ENCODE data around the gene CCR1. TPM values are rescaled to one million over a fixed set of nuclear protein-coding genes. Genes with fewer than 3 reads are reported as not detected.

CCR1 gene
- total RNA-seq, 4 donors from 2014 or later: 4.0 to 25.2 (median 8.6) TPM

DNA sequence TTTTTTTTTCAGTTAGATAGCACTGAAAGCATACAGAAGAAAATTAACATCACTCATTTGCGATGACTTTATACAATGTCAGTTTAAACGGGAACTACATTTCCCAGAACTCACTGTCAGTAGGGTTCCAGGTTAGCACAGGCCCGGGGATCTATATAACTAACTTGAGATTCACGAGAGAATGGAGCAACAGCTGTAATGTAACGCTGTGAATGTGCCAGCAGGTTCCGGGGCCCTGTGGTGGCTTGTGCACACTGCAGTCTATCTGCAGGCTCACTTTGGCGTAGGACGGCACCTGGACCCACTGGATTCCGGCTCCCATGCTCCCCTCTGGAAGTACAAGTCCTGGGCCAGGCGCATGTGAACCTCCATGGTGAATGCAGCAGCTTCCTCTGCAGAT is 19.4 kb downstream of the CCR1 start:
- WGBS, 2 donors: 90 to 92% methylated on average over 10 of the region's 10 CpGs
- TF ChIP-seq POLR2A (IDR thresholded peaks at IDR 0.05) (no peak), CTCF (IDR thresholded peaks at IDR 0.05) (no peak), EP300 (IDR thresholded peaks at IDR 0.05) (no peak)
- Histone ChIP-seq H3K4me3 (no peak overlapping the region), H3K36me3 (no peaks in the 10 kb centered on the region), H3K9me3 (peaks cover 0 to 6% (median 0%) of the 10 kb centered on the region in 4 donors), H3K27me3 (no peaks in the 10 kb centered on the region), H3K4me1 (no peaks in the 10 kb centered on the region), H3K27ac (no peak overlapping the region)
- DNase-seq (ENCODE audit: low spot score in 2 of 2): no peak

DNA sequence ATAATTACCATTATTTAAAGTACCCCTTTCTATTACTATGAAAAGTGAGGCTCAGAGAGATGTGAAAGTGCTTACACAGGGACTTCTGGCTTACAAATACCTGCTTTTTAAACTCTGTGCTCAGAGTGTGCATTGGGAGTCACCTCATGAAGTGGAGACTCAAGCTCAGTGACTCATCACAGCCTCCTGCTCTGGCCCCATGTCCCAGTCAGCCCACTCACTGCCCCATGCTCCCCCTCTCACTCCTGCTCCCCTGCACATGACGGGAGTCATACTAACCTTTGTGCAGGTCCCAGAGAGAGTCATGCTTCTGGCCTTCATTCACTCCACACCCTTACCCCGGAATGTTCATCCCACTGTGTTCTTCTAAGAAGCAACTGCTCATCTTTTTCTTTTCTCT is 20.2 kb downstream of the CCR1 start:
- H3K4me3 ChIP-seq: no peak overlapping the region
- H3K9me3 ChIP-seq: no peaks in the 10 kb centered on the region
- DNase-seq (ENCODE audit: low spot score in 2 of 2): no peak
- no peaks in the 10 kb centered on the region for H3K4me1 ChIP-seq
- no peaks in the 10 kb centered on the region for H3K36me3 ChIP-seq
- WGBS, 2 donors: 68 to 72% methylated on average over 2 of the region's 2 CpGs
- no peak overlapping the region for H3K27ac ChIP-seq
- TF ChIP-seq EP300 (IDR thresholded peaks at IDR 0.05): no peak
- TF ChIP-seq POLR2A (IDR thresholded peaks at IDR 0.05): no peak
- no peak for TF ChIP-seq CTCF (IDR thresholded peaks at IDR 0.05)
- no peaks in the 10 kb centered on the region for H3K27me3 ChIP-seq

DNA sequence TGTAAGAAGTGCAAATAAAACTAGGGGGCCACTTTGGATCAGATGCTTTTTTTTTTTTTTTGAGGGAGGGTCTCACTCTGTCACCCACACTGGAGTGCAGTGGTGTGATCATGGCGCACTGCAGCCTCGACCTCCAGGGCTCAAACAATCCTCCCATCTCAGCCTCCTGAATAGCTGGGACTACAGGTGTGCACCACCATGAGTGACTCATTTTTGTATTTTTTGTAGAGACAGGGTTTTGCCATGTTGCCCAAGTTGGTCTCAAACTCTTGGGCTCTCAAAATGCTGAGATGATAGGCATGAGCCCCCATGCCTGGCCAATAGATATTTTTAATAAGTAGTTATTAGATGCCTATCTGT is 20.8 kb downstream of the CCR1 start:
- DNase-seq (ENCODE audit: low spot score in 2 of 2): no peak
- H3K27me3 ChIP-seq: no peaks in the 10 kb centered on the region
- H3K27ac ChIP-seq: no peak overlapping the region
- H3K9me3 ChIP-seq: no peaks in the 10 kb centered on the region
- H3K36me3 ChIP-seq: no peaks in the 10 kb centered on the region
- WGBS, 2 donors: 91 to 93% methylated on average over 2 of the region's 2 CpGs
- H3K4me1 ChIP-seq: no peaks in the 10 kb centered on the region
- H3K4me3 ChIP-seq: no peak overlapping the region
- TF ChIP-seq CTCF (IDR thresholded peaks at IDR 0.05) (no peak), EP300 (IDR thresholded peaks at IDR 0.05) (no peak)

- Histone ChIP-seq H3K4me1 (no peaks in the 10 kb centered on the region), H3K27ac (no peak overlapping the region), H3K9me3 (no peaks in the 10 kb centered on the region), H3K36me3 (no peaks in the 10 kb centered on the region), H3K4me3 (no peak overlapping the region), H3K27me3 (no peaks in the 10 kb centered on the region)
- 59 to 63% methylated on average over 3 of the region's 3 CpGs for WGBS, 2 donors
- DNase-seq (ENCODE audit: low spot score in 2 of 2): no peak
- TF ChIP-seq CTCF (IDR thresholded peaks at IDR 0.05) (no peak), EP300 (IDR thresholded peaks at IDR 0.05) (no peak), POLR2A (IDR thresholded peaks at IDR 0.05) (no peak)
These were observed 21.4 kb downstream of the CCR1 start for GRCh38 chr3:46186471-46187340.

DNA sequence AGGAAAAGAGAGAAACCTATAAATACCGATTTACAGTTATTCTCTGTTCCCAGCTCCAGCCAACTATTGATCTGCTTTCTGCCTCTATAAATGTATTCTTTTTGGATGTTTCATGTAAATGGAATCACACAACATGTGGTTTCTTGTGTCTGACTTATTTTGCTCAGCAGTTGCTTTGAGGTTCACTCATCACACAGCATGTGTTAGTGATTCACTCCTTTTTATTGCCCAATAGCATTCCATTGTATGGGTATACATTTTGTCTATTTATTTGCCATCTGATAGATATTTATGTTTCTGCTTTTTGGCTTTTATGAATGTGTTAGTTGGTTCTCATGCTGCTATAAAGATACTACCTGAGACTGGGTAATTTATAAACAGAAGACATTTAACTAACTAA is 23.6 kb downstream of the CCR1 start:
- no peak overlapping the region for H3K4me3 ChIP-seq
- no peak overlapping the region for H3K27ac ChIP-seq
- H3K9me3 ChIP-seq: peaks cover 0 to 3% (median 0%) of the 10 kb centered on the region in 4 donors
- no peaks in the 10 kb centered on the region for H3K27me3 ChIP-seq
- TF ChIP-seq POLR2A (IDR thresholded peaks at IDR 0.05) (no peak), CTCF (IDR thresholded peaks at IDR 0.05) (no peak), EP300 (IDR thresholded peaks at IDR 0.05) (no peak)
- H3K4me1 ChIP-seq: no peaks in the 10 kb centered on the region
- DNase-seq (ENCODE audit: low spot score in 2 of 2): no peak
- no peaks in the 10 kb centered on the region for H3K36me3 ChIP-seq
- WGBS, 2 donors: 82 to 89% methylated on average over 1 of the region's 1 CpG
